NCI-H2196 (cell line): ENCODE measurements around the gene HOXA7.

Experiments used
- DNase-seq: peaks from one replicate; lab custom pipeline; 2025; ENCODE audit not compliant: unreplicated experiment; lab: John Stamatoyannopoulos, UW

The HOXA7 gene

GRCh38 chr7:27122077-27122910, 34.2 kb downstream of the HOXA7 start:
- no peak for DNase-seq

DNA sequence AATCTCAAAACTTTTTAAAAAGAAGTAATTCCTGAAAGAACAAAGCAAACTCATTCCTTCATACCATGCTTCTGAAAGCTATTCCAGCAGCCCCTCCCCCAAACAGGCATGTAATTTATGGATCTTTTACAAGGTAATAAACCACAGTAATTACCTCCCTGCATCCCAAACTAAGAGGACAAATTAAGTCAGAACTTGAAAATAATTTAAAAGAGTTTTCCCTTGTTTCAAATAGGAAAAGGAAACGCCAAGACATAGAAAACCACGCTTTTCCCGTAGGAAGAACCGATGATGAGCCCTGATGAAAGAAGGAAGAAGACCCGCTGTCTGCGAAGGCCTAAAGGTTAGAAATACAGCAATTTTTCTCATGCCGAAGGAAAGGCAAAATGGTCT, 34.8 kb downstream of the HOXA7 start:
- DNase-seq: no peak

DNA sequence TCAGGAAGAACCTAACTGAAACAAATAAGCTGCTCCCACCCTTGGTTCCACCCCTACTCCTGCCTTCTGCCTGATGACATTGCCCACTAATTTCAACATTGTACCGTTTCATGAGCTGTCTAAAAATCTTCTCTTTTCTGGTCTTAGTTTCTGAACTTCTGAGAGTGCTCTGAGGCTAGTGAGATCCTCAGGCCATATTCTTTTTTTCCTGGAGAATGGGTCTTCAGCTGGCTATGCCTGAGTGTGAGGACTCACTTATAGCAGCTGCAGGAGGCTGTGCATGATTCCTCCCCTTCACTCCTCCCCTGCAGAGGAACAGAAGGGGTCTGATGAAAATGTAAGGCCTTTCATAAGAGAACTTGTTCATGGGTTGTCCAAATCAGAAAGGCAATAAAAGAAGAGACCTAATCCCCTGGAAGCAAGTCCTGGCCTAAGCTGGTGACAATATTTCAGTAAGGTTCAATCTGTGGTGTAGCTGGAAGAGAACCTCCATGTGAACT, 37.0 kb downstream of the HOXA7 start:
- DNase-seq: no peak

DNA sequence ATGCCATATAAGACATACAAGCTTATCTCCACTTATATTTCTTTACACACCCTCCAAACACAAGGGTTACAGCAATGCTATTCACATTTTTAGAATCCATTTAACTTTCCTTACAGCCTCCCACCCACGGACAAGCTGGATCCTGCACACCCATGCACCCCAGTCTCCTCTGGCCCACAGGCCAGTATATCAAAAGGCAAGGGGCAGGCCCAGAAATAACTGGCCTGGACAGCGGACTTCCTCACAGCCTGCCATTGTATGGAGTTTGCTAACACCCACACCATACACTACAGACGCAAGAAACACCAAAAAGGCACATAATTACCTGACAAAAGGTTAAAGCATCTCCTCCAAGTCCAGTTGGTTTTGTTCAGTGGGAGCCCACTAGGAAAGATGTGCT, 37.9 kb downstream of the HOXA7 start:
- no peak for DNase-seq

- DNase-seq: no peak
These were observed 38.5 kb downstream of the HOXA7 start for GRCh38 chr7:27117887-27118491.

DNA sequence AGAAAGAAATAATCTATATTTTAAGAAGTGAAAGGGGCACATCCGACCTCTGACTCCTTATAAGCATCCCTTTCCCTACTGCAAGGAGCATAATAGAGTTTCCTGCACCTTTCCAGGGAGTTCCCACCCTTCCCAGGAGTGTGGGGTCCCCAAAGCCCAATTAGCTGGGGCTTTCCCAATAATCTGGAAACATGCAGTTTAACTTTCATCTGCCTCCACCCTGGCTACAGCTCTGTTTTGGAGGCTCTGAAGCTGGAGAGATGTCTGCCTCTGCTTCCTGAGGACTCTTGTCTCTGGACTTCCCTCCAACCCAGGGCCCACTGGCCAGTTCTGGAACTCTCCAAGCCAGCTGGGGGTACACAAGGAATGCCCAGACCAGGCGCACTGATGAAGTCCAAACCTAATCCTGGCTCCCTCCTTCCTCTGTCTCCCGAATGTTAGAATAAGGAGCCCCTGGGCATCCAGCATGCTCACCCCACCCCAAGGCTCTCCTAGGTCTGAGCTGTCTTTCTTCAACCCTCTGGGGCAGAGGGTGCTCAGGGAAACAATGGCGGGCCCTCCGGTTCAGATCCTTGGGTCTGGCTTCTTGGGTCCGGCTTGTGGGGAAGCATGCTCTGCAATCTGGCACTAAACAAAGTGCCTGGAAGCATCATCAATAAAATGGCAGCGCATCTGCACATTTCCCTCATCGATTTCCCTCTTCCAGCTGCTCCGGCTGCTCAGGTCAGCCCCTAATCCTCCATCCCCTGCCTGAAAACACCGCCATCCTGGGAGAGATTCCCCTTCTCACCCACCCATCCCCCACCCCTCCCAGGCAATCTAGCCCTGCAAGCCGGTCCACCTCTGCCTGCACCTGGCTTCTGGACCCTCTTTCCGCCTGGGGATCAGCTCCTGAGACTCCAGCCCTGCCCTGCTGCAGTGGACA, 39.3 kb downstream of the HOXA7 start:
- DNase-seq: no peak

DNA sequence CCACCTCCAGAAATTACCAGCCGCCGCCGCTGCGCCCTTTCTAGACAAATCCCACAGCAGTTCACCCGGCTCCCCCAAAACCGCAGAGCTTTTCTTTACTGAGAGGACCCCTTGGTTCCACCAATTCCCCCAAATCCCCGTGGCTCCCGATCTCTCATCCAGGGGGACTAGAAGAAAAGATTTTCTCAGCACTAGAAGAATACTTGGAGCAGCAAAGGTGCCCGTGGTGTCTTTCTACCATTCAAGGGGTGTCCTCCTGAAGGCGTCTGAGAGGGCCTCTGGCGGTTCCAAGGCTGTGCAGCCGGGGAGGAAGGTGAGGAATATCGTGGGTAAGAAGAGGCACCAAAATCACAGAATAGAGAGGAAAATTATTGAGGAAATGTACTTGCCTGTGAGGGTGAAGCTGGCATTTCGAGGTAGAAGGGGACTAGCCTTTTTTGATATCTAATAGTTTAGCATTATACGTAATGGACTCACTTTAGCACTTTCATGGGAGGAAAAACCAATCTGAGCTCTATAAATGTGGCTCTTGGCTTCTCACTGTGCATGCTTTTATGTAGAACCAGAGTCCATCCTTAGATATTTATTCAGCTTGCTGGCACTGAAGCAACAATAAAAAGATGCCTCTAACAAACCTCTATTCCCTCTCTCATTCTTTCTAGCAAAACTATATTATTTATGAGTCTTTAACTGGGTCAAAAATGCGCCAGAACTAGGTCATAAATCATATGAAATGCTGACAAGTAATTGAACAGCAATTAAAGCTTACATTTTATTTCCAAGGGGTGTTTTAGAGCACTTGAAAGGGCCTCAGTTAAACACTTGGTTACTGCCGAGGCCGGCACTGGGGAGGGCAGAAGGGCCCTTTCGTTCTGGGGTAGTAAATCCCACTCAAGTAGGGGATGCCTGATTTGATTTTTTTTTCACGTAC, 40.2 kb downstream of the HOXA7 start:
- DNase-seq: no peak

DNA sequence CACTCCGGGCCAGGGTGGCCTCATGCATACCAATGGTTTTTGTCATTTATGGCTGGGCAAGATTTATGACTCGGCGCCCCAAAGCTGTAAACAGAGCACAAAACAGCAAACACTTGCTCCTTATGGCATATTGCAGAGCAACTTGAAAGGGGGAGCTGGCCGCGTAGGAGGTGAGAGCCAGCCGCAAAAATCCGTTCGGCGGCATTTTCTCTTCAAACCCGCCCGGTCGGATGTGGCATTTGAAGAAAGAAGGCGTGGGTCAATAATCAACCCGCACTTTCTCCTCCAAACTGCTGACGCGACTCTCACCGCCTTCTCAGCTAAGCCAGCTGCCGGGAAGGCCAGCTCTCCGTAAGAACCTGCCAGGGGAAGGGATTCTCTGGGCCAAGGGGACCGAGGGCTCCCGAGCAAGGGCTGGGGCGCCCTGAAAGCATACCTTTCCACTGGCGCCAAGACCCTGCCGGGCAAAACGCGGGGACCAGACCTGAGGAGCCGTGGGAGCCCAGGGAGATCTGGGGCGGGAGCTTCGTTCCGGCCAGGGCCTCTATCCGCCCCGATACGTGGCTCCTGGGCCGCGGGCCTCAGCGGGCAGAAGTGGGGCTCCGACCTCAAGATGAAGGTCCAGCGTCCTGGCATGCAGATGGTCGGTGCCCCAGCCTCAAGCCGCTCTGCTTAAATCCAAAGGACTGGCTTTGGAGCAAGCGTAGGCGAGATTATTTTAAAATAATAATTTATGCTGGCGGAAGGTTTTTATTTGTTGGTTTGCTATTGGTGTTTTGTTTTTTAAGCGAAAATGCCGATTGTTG, 41.1 kb downstream of the HOXA7 start:
- no peak for DNase-seq

- DNase-seq: no peak
These were observed 41.6 kb downstream of the HOXA7 start for GRCh38 chr7:27114881-27115220.

DNA sequence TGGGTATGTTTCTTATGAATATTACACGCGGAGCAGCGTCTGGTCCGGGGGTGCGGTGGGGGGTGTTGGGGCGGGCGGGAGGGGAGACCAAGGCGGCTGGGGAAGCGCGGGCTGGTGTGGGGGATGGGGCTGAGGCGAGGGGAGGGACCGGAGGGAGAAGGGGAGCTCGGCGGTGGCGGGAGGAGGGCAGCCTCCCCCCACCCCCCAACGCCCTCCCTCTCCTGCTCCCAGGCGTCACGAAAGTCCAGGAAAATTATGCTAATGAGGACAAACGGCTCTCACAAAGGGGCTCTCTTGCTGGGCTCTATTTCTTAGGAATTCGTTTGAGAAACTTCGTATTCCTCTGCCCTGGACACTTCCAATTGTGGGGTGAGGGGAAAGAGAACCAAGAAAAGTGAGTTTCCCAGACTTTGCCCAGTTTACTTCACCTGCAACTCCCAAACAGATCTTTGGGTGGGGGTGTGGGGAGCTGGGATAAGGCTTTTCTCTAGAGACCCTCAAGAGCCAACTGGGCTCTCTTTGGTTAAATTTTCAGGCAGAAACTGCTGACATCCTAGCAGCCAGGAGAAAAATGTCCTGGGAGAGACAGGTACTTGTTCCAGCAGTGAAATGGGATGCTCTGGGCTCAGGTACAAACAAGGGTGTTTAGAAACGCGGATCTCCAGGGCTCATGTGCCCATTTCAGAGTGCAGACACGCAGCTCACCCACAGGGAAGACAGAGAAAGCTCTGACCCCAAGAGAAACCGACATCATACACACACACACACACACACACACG, 42.3 kb downstream of the HOXA7 start:
- DNase-seq: no peak

DNA sequence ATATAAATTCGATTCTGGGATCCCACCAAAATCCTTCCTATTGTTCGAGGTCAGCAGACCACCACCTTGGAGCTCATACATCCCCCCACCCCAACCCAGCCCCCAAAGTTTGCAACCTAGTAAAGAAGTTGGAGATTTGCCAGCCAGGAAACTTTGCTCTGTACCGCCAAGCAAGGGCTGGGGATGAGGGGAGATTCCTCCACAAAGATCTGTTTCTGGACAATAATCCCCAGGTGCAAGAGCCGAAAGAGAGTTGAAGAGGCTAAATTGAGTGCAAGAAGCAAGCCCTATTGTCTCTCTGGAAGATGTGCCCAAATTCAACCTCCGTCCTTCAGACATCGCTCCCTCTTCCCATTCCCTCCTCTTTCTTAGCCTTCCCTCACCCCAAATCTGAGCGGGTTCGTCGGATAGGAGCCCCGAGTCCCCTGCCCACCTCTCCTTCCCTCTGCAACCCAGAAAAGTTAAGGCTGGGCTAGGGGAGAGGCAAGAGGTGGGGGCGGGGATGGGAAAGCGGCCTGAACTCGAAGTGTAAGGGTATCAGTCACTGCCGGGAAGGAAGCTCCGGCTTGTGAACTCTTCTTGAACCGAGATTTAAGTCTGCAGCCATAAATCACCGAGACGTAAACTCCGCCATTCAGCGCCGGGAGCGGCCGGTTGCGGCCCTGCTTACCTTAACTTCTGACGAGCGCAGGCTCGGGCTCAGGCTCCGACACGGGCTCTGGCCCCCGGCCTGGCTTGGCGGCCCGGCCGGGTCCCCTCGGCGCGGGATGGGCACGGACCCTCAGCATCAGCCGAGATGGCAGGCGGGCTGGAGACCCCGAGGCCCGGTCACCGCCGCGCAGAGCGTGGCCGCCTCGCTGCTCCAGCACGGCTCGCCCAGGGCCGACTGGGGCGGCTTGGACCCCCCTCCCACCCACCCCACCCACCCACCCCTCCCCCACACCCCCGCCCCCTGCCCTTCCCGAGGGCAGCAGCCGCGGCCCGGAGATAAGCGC, 43.2 kb downstream of the HOXA7 start:
- no peak for DNase-seq

DNA sequence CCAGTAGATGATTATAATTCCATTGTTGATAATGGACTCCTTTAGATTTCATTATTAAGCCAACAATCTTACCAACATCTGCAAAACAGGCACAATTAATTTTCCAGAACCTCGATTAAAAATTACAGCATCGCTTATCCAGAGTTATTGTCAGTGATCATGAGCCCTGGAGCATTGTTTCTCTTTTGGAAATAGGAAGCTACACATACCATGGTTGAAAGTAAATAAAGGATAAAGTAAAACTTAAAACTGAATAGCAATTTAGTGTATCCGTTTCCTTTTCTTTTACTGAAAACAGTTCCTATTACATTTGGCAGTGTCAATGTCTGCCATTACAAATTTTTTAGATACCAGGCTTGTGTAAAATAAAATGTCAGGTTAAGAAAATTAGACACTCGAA, 44.1 kb downstream of the HOXA7 start:
- no peak for DNase-seq

GRCh38 chr7:27111751-27112277, 44.7 kb downstream of the HOXA7 start:
- no peak for DNase-seq

- DNase-seq: no peak
These were observed 45.3 kb downstream of the HOXA7 start for GRCh38 chr7:27111042-27111750.

DNA sequence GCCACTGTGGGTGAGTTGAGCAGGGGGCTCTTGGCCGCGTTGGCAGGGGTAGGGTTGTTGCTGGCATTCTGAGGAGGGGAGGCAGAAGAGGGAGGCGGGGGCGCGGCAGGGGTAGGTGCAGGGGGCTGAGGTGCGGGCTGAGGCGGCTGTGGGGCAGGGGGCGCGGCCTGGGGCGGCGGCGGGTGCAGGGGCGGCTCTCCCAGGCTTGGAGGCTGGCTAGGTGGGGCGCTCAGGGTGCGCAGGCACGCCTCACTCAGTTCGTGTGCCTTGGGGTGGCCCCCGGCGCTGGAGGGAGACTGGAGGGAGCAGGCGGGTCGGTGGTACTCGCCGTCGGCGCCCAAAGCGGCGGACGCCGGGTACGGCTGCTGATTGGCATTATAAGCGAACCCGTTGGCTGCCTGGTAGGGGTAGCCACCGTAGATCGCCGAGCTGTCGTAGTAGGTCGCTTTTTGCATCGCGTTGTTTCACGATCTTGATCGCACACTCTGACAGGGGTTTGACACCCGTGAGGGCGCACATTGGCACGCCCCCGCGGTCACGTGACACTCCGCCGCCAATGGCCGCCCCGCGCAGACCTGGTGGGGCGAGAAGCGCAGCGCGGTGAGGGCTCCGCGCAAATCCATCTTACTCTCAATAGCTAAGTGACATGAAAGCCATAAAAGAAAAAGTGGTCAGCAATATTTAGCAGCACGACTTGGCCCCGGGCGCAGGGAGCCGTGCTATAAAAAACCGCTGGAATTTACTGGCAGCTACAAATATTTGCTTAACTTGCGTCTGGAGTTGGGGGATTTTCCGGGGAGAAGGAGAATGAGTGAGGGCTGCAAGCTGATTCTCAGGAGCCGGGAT, 46.1 kb downstream of the HOXA7 start:
- DNase-seq: no peak
